OCI-LY7 (cell line): ENCODE results near the gene CLN5. TPM values are rescaled to one million over a fixed set of nuclear protein-coding genes. Genes with fewer than 3 reads are reported as not detected.

Source experiments
- BruUV-seq: library from RNA; stranded (reverse); fragments of 400-500 nt; replicated peaks from 2 replicates; lab custom pipeline; 2021; lab: Mats Ljungman, UMichigan
- CTCF ChIA-PET: fragments of 300-600 bp; sonication (Branson Sonifier 250); formaldehyde crosslinking; loops from one replicate; lab custom pipeline; 2022; ENCODE audit warnings: antibody characterized with exemption; ENCODE audit not compliant: unreplicated experiment; lab: Charles Lee
- POLR2A ChIA-PET: fragments of 300-600 bp; sonication (Branson Sonifier 250); formaldehyde crosslinking; loops from one replicate; lab custom pipeline; 2022; ENCODE audit warnings: antibody characterized with exemption; lab: Charles Lee
- DNase-seq: peaks from one replicate; pipeline ENCODE4 v3.0.0-alpha.2; 2015; ENCODE audit warnings: low spot score
- H2AFZ ChIP-seq: fragments of 200-600 bp; sonication (generic), shearing (Covaris generic); 2 replicates; pipeline ENCODE4 v1.6.1; 2014; ENCODE audit warnings: mild to moderate bottlenecking, antibody characterized with exemption, low read length, moderate library complexity
- H3K27ac ChIP-seq: fragments of 200-600 bp; sonication (generic); 2 replicates; pipeline ENCODE4 v1.5.1; 2014; ENCODE audit warnings: mixed run types, low read depth, mild to moderate bottlenecking, moderate library complexity, low read length, inconsistent platforms; ENCODE audit not compliant: poor library complexity, severe bottlenecking
- H3K36me3 ChIP-seq: fragments of 200-600 bp; sonication (generic); 2 replicates; pipeline ENCODE4 v1.6.1; 2014; ENCODE audit warnings: mild to moderate bottlenecking, antibody characterized with exemption, low read length, moderate library complexity, mixed read lengths; ENCODE audit not compliant: insufficient read depth
- H3K4me1 ChIP-seq: fragments of 200-600 bp; sonication (generic); 2 replicates; pipeline ENCODE4 v1.5.1; 2014; ENCODE audit warnings: mild to moderate bottlenecking, low read length; ENCODE audit not compliant: insufficient read depth, poor library complexity, severe bottlenecking
- H3K4me2 ChIP-seq: fragments of 200-600 bp; sonication (generic); 2 replicates; pipeline ENCODE4 v1.6.1; 2014; ENCODE audit warnings: mild to moderate bottlenecking, low read length
- H3K4me3 ChIP-seq: fragments of 200-600 bp; sonication (generic); 2 replicates; pipeline ENCODE4 v1.5.1; 2014; ENCODE audit warnings: mild to moderate bottlenecking, low read depth, low read length; ENCODE audit not compliant: poor library complexity, severe bottlenecking
- H3K79me2 ChIP-seq: fragments of 200-600 bp; sonication (generic); 2 replicates; pipeline ENCODE4 v1.6.1; 2016; ENCODE audit warnings: low read depth, mild to moderate bottlenecking, low read length, moderate library complexity, mixed read lengths; ENCODE audit not compliant: insufficient read depth
- H3K9me2 ChIP-seq: fragments of 200-600 bp; sonication (generic); 2 replicates; pipeline ENCODE4 v1.6.1; 2016; ENCODE audit warnings: mild to moderate bottlenecking, low read length, mixed read lengths; ENCODE audit not compliant: insufficient read depth
- H3K9me3 ChIP-seq: fragments of 200-600 bp; sonication (generic); 2 replicates; pipeline ENCODE4 v1.6.1; 2014; ENCODE audit warnings: mild to moderate bottlenecking, mixed run types, low read length, mixed read lengths
- H4K20me1 ChIP-seq: fragments of 200-600 bp; sonication (generic); 2 replicates; pipeline ENCODE4 v1.6.1; 2014; ENCODE audit warnings: mild to moderate bottlenecking, antibody characterized with exemption, low read length, moderate library complexity, mixed read lengths; ENCODE audit not compliant: insufficient read depth
- EZH2phosphoT487 ChIP-seq: fragments of 200-600 bp; sonication (generic); IDR thresholded peaks from 2 replicates; pipeline ENCODE4 v1.6.1; 2018; ENCODE audit warnings: low read depth, borderline replicate concordance, mild to moderate bottlenecking, mixed run types, antibody characterized with exemption, low read length, moderate library complexity, mixed read lengths
- intact Hi-C: fragments of 100-400 bp; cut with micrococcal nuclease; formaldehyde crosslinking; loops from one replicate; pipeline ENCODE4 v1.10.0; 2022; ENCODE audit not compliant: unreplicated experiment
- total RNA-seq, 2 experiments: library from RNA; depleted of rRNA in 1 of 2; stranded (reverse); fragments of >200 nt in 1 of 2; shearing (Covaris generic) in 1 of 2; gene quantifications; 2 replicates each; pipeline ENCODE4 v1.2.3, GENCODE V29; 2014 to 2022
- TF ChIP-seq, protein P1 (sequence below): fragments of 200-600 bp; sonication (generic); conservative IDR thresholded peaks from 2 replicates; pipeline ENCODE4 v1.5.1; 2014; ENCODE audit warnings: mild to moderate bottlenecking, antibody characterized with exemption, low read length, moderate library complexity, mixed read lengths

The CLN5 gene
- total RNA-seq, 2 experiments from 2014 or later: 10.1 to 12.7 TPM

DNA sequence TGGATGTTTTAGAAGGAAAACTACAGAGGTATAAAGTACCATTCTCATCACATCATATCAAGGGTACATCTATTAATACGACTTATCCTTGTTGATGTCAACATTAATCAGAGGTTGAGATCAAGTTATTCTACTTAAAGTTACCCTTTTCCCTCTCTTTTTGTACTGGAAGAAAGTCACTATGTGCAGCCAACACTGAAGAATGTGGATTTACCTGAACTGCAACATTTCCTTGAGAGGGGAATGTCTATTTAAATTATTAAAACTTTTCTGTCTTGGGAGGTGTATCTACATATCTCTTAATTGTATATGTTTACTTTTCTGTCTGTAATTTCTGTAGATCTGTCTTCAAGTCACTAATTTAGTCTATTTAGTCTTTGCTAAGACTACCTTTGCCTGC lies 37.6 kb downstream of the CLN5 start:
- H3K4me1 ChIP-seq: peaks cover 19% of the 10 kb centered on the region
- no peak for DNase-seq
- H3K9me3 ChIP-seq: no peaks in the 10 kb centered on the region
- TF ChIP-seq, protein P1, sequence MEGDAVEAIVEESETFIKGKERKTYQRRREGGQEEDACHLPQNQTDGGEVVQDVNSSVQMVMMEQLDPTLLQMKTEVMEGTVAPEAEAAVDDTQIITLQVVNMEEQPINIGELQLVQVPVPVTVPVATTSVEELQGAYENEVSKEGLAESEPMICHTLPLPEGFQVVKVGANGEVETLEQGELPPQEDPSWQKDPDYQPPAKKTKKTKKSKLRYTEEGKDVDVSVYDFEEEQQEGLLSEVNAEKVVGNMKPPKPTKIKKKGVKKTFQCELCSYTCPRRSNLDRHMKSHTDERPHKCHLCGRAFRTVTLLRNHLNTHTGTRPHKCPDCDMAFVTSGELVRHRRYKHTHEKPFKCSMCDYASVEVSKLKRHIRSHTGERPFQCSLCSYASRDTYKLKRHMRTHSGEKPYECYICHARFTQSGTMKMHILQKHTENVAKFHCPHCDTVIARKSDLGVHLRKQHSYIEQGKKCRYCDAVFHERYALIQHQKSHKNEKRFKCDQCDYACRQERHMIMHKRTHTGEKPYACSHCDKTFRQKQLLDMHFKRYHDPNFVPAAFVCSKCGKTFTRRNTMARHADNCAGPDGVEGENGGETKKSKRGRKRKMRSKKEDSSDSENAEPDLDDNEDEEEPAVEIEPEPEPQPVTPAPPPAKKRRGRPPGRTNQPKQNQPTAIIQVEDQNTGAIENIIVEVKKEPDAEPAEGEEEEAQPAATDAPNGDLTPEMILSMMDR: no peak
- TF ChIP-seq EZH2phosphoT487: no peak
- intact Hi-C loops: loop anchor here (5.0 kb wide), 1 partner anchor 478 kb away; no protein-coding TSS in a partner anchor
- no peak overlapping the region for H3K27ac ChIP-seq
- BruUV-seq: no TSS peak
- no peaks in the 10 kb centered on the region for H3K36me3 ChIP-seq
- POLR2A ChIA-PET: no interaction called here
- CTCF ChIA-PET: no interaction called here
- no peak overlapping the region for H3K4me2 ChIP-seq
- no peaks in the 10 kb centered on the region for H3K9me2 ChIP-seq
- no peak overlapping the region for H2AFZ ChIP-seq
- peaks cover 13% of the 10 kb centered on the region for H4K20me1 ChIP-seq
- H3K79me2 ChIP-seq: peaks cover 19% of the 10 kb centered on the region
- H3K4me3 ChIP-seq: no peak overlapping the region

DNA sequence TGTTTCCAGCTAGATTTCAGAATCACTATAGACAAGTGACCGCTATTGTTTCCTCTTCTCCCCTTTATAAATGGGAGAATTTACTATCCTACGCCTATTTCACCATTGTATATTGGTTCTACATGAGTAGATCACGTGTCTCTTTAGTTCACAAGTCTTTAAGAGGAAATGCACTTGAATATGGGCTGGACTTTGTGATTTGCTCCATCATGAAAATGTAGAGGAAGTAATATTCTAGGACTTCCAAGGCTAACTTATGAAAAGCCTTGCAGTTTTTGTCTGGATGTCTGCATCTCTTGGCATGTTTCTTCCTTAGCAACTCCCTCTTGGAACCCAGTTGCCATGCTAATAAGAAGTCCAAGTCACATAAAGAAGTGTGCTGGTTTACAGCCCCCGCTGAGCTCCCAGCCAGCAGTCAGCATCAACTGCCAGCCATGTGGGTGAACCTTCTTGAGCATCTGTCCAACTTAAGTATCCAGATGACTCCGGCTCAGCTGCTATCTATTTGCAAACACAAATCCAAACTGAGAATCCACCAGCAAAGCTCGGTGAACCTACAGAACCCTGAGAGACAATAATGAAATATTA lies 39.9 kb downstream of the CLN5 start:
- Histone ChIP-seq H3K9me3 (no peaks in the 10 kb centered on the region), H3K27ac (no peak overlapping the region), H3K4me2 (no peak overlapping the region), H3K4me3 (no peak overlapping the region), H3K36me3 (no peaks in the 10 kb centered on the region), H3K4me1 (peaks cover 10% of the 10 kb centered on the region), H3K9me2 (no peaks in the 10 kb centered on the region), H4K20me1 (no peaks in the 10 kb centered on the region), H2AFZ (no peak overlapping the region), H3K79me2 (no peaks in the 10 kb centered on the region)
- CTCF ChIA-PET: no interaction called here
- POLR2A ChIA-PET: interaction anchor here (0.5 to 1.0 kb wide), 3 partner anchors 11 to 360 kb away, joined by 3 read pairs; no protein-coding TSS in a partner anchor
- intact Hi-C loops: no loop called here
- no peak for DNase-seq
- no TSS peak for BruUV-seq
- TF ChIP-seq, protein P1: no peak
- no peak for TF ChIP-seq EZH2phosphoT487

DNA sequence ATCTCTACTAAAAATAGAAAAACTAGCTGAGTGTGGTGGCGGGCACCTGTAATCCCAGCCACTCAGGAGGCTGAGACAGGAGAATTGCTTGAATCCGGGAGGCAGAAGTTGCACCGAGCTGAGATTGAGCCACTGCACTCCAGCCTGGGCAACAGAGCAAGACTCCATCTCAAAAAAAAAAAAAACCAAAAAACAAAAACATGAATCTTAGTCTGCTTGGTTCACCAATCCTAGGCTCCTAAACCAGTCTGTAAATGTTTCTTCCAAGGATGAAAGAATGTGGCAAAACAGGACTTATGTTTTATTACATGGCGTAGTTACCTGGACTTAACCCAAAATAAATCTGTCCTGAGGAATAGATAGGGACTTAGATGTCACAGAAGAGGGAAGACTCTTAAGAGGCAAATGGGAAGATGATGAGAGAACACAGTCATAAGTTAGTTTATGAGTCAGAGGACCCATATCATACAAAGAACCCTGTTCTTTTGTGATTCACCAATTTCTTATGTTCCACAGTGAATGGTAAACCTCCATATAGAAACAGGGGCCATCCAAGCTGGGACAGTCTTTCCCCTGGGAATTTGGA lies 41.9 kb downstream of the CLN5 start:
- H2AFZ ChIP-seq: no peak overlapping the region

More for the DNA sequence above, 41.9 kb downstream of the CLN5 start:
- intact Hi-C loops: no loop called here
- BruUV-seq: no TSS peak
- no peaks in the 10 kb centered on the region for H3K36me3 ChIP-seq
- POLR2A ChIA-PET: interaction anchor here (1.0 kb wide), 1 partner anchor 13 kb away, joined by 4 read pairs; no protein-coding TSS in a partner anchor
- no peak for TF ChIP-seq EZH2phosphoT487
- TF ChIP-seq, protein P1: no peak
- H3K9me3 ChIP-seq: no peaks in the 10 kb centered on the region
- no peaks in the 10 kb centered on the region for H3K9me2 ChIP-seq
- DNase-seq: no peak
- no peak overlapping the region for H3K4me3 ChIP-seq
- H3K4me2 ChIP-seq: no peak overlapping the region
- H4K20me1 ChIP-seq: no peaks in the 10 kb centered on the region
- H3K79me2 ChIP-seq: no peaks in the 10 kb centered on the region
- CTCF ChIA-PET: no interaction called here
- no peak overlapping the region for H3K27ac ChIP-seq
- H3K4me1 ChIP-seq: no peaks in the 10 kb centered on the region
